Thyroid gland (tissue), 4 donors: ENCODE measurements around the gene MAD1L1.

Experiments
- POLR2A ChIP-seq, 2 donors: fragments of 450-650 bp; IDR thresholded peaks; one replicate each; pipeline ENCODE4 v1.6.1; 2017; ENCODE audit warnings: antibody characterized with exemption in 2 of 2, mild to moderate bottlenecking in 2 of 2, moderate library complexity in 1 of 2
- TF ChIP-seq, protein P1 (sequence below), 6 experiments: fragments of 200-600 bp in 3 of 6; fragments of 450-650 bp in 3 of 6; sonication (generic) in 3 of 6; IDR thresholded peaks; one replicate each; pipeline ENCODE4 v1.5.1; 2016 to 2019; ENCODE audit warnings: antibody characterized with exemption in 6 of 6, mild to moderate bottlenecking in 2 of 6, inconsistent platforms in 1 of 6, moderate library complexity in 1 of 6

DNA sequence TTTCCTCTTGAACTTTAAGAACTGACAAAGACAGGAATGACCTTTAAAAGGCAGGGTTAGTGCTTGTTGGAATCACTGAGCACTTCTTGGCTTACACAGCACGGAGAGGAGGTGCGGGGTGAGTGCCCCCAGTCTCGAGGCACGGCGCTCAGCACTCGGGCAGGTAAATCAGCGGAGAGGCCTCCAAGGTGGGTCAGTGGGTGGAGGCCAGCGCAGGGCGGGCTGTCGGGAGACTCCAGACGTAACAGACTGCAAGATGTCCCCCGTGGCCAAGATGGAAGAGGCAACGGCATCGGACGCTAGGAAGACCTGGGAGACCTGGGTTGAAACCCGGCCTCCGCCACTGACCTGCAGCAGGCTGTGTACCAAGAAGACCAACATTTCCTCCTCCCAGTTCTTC is 149.4 kb downstream of the MAD1L1 start:
- TF ChIP-seq, protein P1, sequence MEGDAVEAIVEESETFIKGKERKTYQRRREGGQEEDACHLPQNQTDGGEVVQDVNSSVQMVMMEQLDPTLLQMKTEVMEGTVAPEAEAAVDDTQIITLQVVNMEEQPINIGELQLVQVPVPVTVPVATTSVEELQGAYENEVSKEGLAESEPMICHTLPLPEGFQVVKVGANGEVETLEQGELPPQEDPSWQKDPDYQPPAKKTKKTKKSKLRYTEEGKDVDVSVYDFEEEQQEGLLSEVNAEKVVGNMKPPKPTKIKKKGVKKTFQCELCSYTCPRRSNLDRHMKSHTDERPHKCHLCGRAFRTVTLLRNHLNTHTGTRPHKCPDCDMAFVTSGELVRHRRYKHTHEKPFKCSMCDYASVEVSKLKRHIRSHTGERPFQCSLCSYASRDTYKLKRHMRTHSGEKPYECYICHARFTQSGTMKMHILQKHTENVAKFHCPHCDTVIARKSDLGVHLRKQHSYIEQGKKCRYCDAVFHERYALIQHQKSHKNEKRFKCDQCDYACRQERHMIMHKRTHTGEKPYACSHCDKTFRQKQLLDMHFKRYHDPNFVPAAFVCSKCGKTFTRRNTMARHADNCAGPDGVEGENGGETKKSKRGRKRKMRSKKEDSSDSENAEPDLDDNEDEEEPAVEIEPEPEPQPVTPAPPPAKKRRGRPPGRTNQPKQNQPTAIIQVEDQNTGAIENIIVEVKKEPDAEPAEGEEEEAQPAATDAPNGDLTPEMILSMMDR (IDR thresholded peaks at IDR 0.05) = no peak
- TF ChIP-seq POLR2A (IDR thresholded peaks at IDR 0.05) = no peak
